ENCODE data around the gene EEF1A1.
"Not testable (repeated sequence)": the region's sequence is repeated elsewhere in the genome, so short reads cannot be mapped to it uniquely, and the experiment has no call there.

The EEF1A1 gene

GRCh38 chr6:73555380-73555949, 34.6 kb upstream of the EEF1A1 start:
- H3K4me1 Mint-ChIP-seq (ENCODE audit: low read depth), result peaks cover 23% of the 10 kb centered on the region
- H3K27me3 Mint-ChIP-seq; H3K36me3 Mint-ChIP-seq (ENCODE audit: low read depth); H3K9me3 Mint-ChIP-seq; intact Hi-C loops (cut with micrococcal nuclease); H3K27ac Mint-ChIP-seq; H3K4me3 Mint-ChIP-seq: not testable (repeated sequence)

- H3K36me3 Mint-ChIP-seq (ENCODE audit: low read depth); intact Hi-C loops (cut with micrococcal nuclease); H3K27me3 Mint-ChIP-seq; H3K27ac Mint-ChIP-seq; H3K9me3 Mint-ChIP-seq; H3K4me3 Mint-ChIP-seq: not testable (repeated sequence)
- peaks cover 11% of the 10 kb centered on the region for H3K4me1 Mint-ChIP-seq (ENCODE audit: low read depth)
These were observed 30.3 kb upstream of the EEF1A1 start for GRCh38 chr6:73551115-73551514.

- Mint-ChIP-seq H3K27me3 (peaks cover 3% of the 10 kb centered on the region), H3K36me3 (ENCODE audit: low read depth) (no peaks in the 10 kb centered on the region), H3K4me3 (no peak overlapping the region), H3K4me1 (ENCODE audit: low read depth) (peaks cover 21% of the 10 kb centered on the region), H3K27ac (no peak overlapping the region), H3K9me3 (no peaks in the 10 kb centered on the region)
- intact Hi-C loops (cut with micrococcal nuclease), result no loop called here
These were observed 27.9 kb upstream of the EEF1A1 start for GRCh38 chr6:73548458-73549446.

GRCh38 chr6:73547036-73547435, 26.2 kb upstream of the EEF1A1 start:
- peak overlapping the region; percentile 78 for H3K27ac Mint-ChIP-seq
- H3K27me3 Mint-ChIP-seq, result peaks cover 3% of the 10 kb centered on the region
- H3K36me3 Mint-ChIP-seq (ENCODE audit: low read depth), result no peaks in the 10 kb centered on the region
- H3K4me3 Mint-ChIP-seq, result no peak overlapping the region
- intact Hi-C loops (cut with micrococcal nuclease), result no loop called here
- peaks cover 21% of the 10 kb centered on the region for H3K4me1 Mint-ChIP-seq (ENCODE audit: low read depth)
- no peaks in the 10 kb centered on the region for H3K9me3 Mint-ChIP-seq

- H3K4me3 Mint-ChIP-seq, result no peak overlapping the region
- no peak overlapping the region for H3K27ac Mint-ChIP-seq
These were observed 22.1 kb upstream of the EEF1A1 start for GRCh38 chr6:73542891-73543290.

GRCh38 chr6:73542481-73542880, 21.6 kb upstream of the EEF1A1 start:
- H3K27me3 Mint-ChIP-seq; H3K9me3 Mint-ChIP-seq; intact Hi-C loops (cut with micrococcal nuclease); H3K4me3 Mint-ChIP-seq; H3K36me3 Mint-ChIP-seq (ENCODE audit: low read depth); H3K27ac Mint-ChIP-seq: not testable (repeated sequence)
- H3K4me1 Mint-ChIP-seq (ENCODE audit: low read depth), result peaks cover 20% of the 10 kb centered on the region

More at GRCh38 chr6:73542891-73543290, 22.1 kb upstream of the EEF1A1 start:
- H3K9me3 Mint-ChIP-seq, result no peaks in the 10 kb centered on the region
- intact Hi-C loops (cut with micrococcal nuclease), result no loop called here
- peaks cover 3% of the 10 kb centered on the region for H3K27me3 Mint-ChIP-seq
- H3K36me3 Mint-ChIP-seq (ENCODE audit: low read depth), result no peaks in the 10 kb centered on the region
- peaks cover 21% of the 10 kb centered on the region for H3K4me1 Mint-ChIP-seq (ENCODE audit: low read depth)

- H3K9me3 Mint-ChIP-seq, result no peaks in the 10 kb centered on the region
- H3K27me3 Mint-ChIP-seq, result no peaks in the 10 kb centered on the region
- H3K4me3 Mint-ChIP-seq, result no peak overlapping the region
- H3K27ac Mint-ChIP-seq, result no peak overlapping the region
- no peaks in the 10 kb centered on the region for H3K36me3 Mint-ChIP-seq (ENCODE audit: low read depth)
- intact Hi-C loops (cut with micrococcal nuclease), result no loop called here
- peaks cover 9% of the 10 kb centered on the region for H3K4me1 Mint-ChIP-seq (ENCODE audit: low read depth)
These were observed 17.4 kb upstream of the EEF1A1 start for GRCh38 chr6:73538116-73538779.

- Mint-ChIP-seq H3K4me1 (ENCODE audit: low read depth) (peaks cover 9% of the 10 kb centered on the region), H3K27ac (no peak overlapping the region), H3K9me3 (no peaks in the 10 kb centered on the region), H3K4me3 (no peak overlapping the region), H3K36me3 (ENCODE audit: low read depth) (no peaks in the 10 kb centered on the region), H3K27me3 (no peaks in the 10 kb centered on the region)
- intact Hi-C loops (cut with micrococcal nuclease), result no loop called here
These were observed 16.8 kb upstream of the EEF1A1 start for GRCh38 chr6:73537677-73538076.

GRCh38 chr6:73534628-73535027, 13.8 kb upstream of the EEF1A1 start:
- H3K27ac Mint-ChIP-seq, result no peak overlapping the region
- no peak overlapping the region for H3K4me3 Mint-ChIP-seq
- no peaks in the 10 kb centered on the region for H3K36me3 Mint-ChIP-seq (ENCODE audit: low read depth)
- H3K27me3 Mint-ChIP-seq, result peaks cover 3% of the 10 kb centered on the region
- H3K4me1 Mint-ChIP-seq (ENCODE audit: low read depth), result peaks cover 9% of the 10 kb centered on the region
- intact Hi-C loops (cut with micrococcal nuclease), result loop anchor here (5.0 kb wide), 1 partner anchor 33 kb away; no protein-coding TSS in a partner anchor
- no peaks in the 10 kb centered on the region for H3K9me3 Mint-ChIP-seq

GRCh38 chr6:73532293-73532692, 11.5 kb upstream of the EEF1A1 start:
- Mint-ChIP-seq H3K4me3 (no peak overlapping the region), H3K4me1 (ENCODE audit: low read depth) (peaks cover 9% of the 10 kb centered on the region), H3K9me3 (no peaks in the 10 kb centered on the region), H3K36me3 (ENCODE audit: low read depth) (no peaks in the 10 kb centered on the region), H3K27me3 (peaks cover 7% of the 10 kb centered on the region), H3K27ac (no peak overlapping the region)
- intact Hi-C loops (cut with micrococcal nuclease), result loop anchor here (5.0 kb wide), 1 partner anchor 35 kb away; no protein-coding TSS in a partner anchor

GRCh38 chr6:73528897-73529296, 8.1 kb upstream of the EEF1A1 start:
- no peak overlapping the region for H3K4me3 Mint-ChIP-seq
- peak overlapping the region; percentile 5 for H3K27ac Mint-ChIP-seq
- H3K27me3 Mint-ChIP-seq, result peaks cover 7% of the 10 kb centered on the region
- intact Hi-C loops (cut with micrococcal nuclease), result no loop called here
- no peaks in the 10 kb centered on the region for H3K9me3 Mint-ChIP-seq
- no peaks in the 10 kb centered on the region for H3K36me3 Mint-ChIP-seq (ENCODE audit: low read depth)
- peaks cover 1% of the 10 kb centered on the region for H3K4me1 Mint-ChIP-seq (ENCODE audit: low read depth)

- Mint-ChIP-seq H3K4me3 (no peak overlapping the region), H3K4me1 (ENCODE audit: low read depth) (peaks cover 4% of the 10 kb centered on the region), H3K27ac (no peak overlapping the region), H3K9me3 (no peaks in the 10 kb centered on the region), H3K27me3 (peaks cover 6% of the 10 kb centered on the region), H3K36me3 (ENCODE audit: low read depth) (peaks cover 10% of the 10 kb centered on the region)
- intact Hi-C loops (cut with micrococcal nuclease), result no loop called here
These were observed 4.9 kb upstream of the EEF1A1 start for GRCh38 chr6:73525546-73526330.

GRCh38 chr6:73523434-73524123, 2.7 kb upstream of the EEF1A1 start:
- H3K4me3 Mint-ChIP-seq, result peak overlapping the region; percentile 99
- H3K9me3 Mint-ChIP-seq, result no peaks in the 10 kb centered on the region
- intact Hi-C loops (cut with micrococcal nuclease), result loop anchor here (1.0 to 5.0 kb wide), 2 partner anchors 57 to 74 kb away; no protein-coding TSS in a partner anchor
- H3K36me3 Mint-ChIP-seq (ENCODE audit: low read depth), result peaks cover 32% of the 10 kb centered on the region
- H3K27me3 Mint-ChIP-seq, result peaks cover 2% of the 10 kb centered on the region
- H3K27ac Mint-ChIP-seq, result peak overlapping the region; percentile 100
- H3K4me1 Mint-ChIP-seq (ENCODE audit: low read depth), result peaks cover 18% of the 10 kb centered on the region
